ENCODE data around the gene CA4. TPM values are rescaled to one million over a fixed set of nuclear protein-coding genes. Genes with fewer than 3 reads are reported as not detected.

Gene CA4
- total RNA-seq, 1 experiment from 2014 or later: 1.7 TPM

DNA sequence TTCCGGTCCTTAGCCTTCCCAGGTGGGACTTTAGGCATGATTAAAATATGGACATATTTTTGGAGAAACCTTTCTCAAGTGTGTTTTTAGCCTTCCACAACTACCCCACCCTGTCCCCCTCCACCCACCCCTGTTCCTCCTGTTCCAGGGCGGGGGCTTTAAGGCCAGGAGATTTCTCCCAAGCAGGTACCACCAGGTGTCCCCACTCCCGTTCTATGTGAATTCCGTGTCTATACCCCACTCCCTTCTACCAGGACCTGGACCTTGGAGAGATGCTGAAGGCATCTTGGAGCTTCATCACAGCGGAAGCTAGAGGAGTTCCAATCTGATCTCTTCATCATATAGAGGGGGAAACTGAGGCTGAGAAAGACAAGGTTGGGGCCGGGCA is 9.7 kb downstream of the CA4 start:
- peak overlapping the region; percentile 11 for H3K4me2 ChIP-seq (ENCODE audit: insufficient read depth, insufficient read length, low read length)
- H3K79me2 ChIP-seq (ENCODE audit: insufficient read depth, low read length): no peaks in the 10 kb centered on the region
- H3K18ac ChIP-seq (ENCODE audit: insufficient read length, low read depth, low read length): no peak overlapping the region
- no peak overlapping the region for H3K23ac ChIP-seq (ENCODE audit: insufficient read length, low read depth, low read length)
- H3K4ac ChIP-seq (ENCODE audit: low read depth, low read length): no peak overlapping the region
- no peak overlapping the region for H3K27ac Mint-ChIP-seq
- no peak for DNase-seq
- H2BK120ac ChIP-seq (ENCODE audit: low read depth, low read length, poor library complexity, severe bottlenecking): no peak overlapping the region
- H4K8ac ChIP-seq (replicated peaks; ENCODE audit: insufficient read length, low read depth, low read length): no peak overlapping the region
- no peak overlapping the region for H4K91ac ChIP-seq (ENCODE audit: insufficient read length, low read depth, low read length)
- no peak overlapping the region for H2AFZ ChIP-seq (ENCODE audit: low read length)
- no peaks in the 10 kb centered on the region for H3K36me3 Mint-ChIP-seq (ENCODE audit: insufficient read depth in 1 of 3, low read depth in 3 of 3)
- H2BK15ac ChIP-seq (ENCODE audit: low read depth, low read length): no peak overlapping the region
- H3K9me3 ChIP-seq (ENCODE audit: control insufficient read depth, low read depth, low read length): no peaks in the 10 kb centered on the region
- no peak overlapping the region for H3K56ac ChIP-seq (ENCODE audit: insufficient read length, low read depth, low read length)
- H2BK12ac ChIP-seq (ENCODE audit: insufficient read length, low read depth, low read length): no peak overlapping the region
- H2BK20ac ChIP-seq (ENCODE audit: low read depth, low read length, poor library complexity, severe bottlenecking): no peak overlapping the region
- peaks cover 15% of the 10 kb centered on the region; the same call in 1 of the 2 replicates for H3K4me1 ChIP-seq (ENCODE audit: insufficient read depth, low read length)
- WGBS (ENCODE audit: extremely low coverage, insufficient read length, low lambda C conversion rate): no CpG with 5 or more reads among the region's 6 CpGs
- no peak overlapping the region for H3T11ph ChIP-seq (ENCODE audit: low read length)
- no peaks in the 10 kb centered on the region for H3K79me1 ChIP-seq (ENCODE audit: insufficient read depth, low read depth, low read length, poor library complexity, severe bottlenecking)
- peaks cover 62 to 92% of the 10 kb centered on the region in 2 experiments for H3K4me1 Mint-ChIP-seq
- no peak overlapping the region for H3K14ac ChIP-seq (ENCODE audit: insufficient read depth, low read length)
- H4K20me1 ChIP-seq (ENCODE audit: control insufficient read depth, insufficient read depth, insufficient read length): peaks cover 2% of the 10 kb centered on the region
- H3K9me3 Mint-ChIP-seq: no peaks in the 10 kb centered on the region; a peak in 1 of 5 replicates
- 0 out of 3 replicates have a peak, but pooled peaks have one; percentile 18 for TF ChIP-seq CTCF (conservative IDR thresholded peaks at IDR 0.05)
- no peaks in the 10 kb centered on the region for H3K27me3 ChIP-seq (ENCODE audit: insufficient read depth, low read length)
- H2BK5ac ChIP-seq (ENCODE audit: insufficient read length, low read length): no peak overlapping the region
- no peak overlapping the region for H2AK5ac ChIP-seq (ENCODE audit: insufficient read length, low read length)
- H3K27me3 Mint-ChIP-seq (ENCODE audit: low read depth): peaks cover 28% of the 10 kb centered on the region
- no peak overlapping the region for H4K5ac ChIP-seq (ENCODE audit: insufficient read length, low read depth, low read length)
- no peak overlapping the region for H3K27ac ChIP-seq (ENCODE audit: insufficient read length, low read depth, low read length)
- no peak overlapping the region for H3K4me3 Mint-ChIP-seq
- no peak overlapping the region for H3K9ac ChIP-seq (ENCODE audit: extremely low read depth, insufficient read length, low read length)
- no peaks in the 10 kb centered on the region for H3K23me2 ChIP-seq (ENCODE audit: insufficient read length, low read depth, low read length, poor library complexity, severe bottlenecking)
